Stimulated activated CD4-positive, alpha-beta T cell treated with anti-CD3 and anti-CD28 coated beads, Interleukin-15, amount 100 ng/mL, for 48 hours (primary cell): ENCODE results near the gene DNAJC5.
"Not testable (repeated sequence)": the region's sequence is repeated elsewhere in the genome, so short reads cannot be mapped to it uniquely, and the experiment has no call there.

Experiments used
- DNase-seq, 2 donors: peaks; one replicate each; pipeline ENCODE4 v3.0.0-alpha.2; 2020; ENCODE audit warnings: low read depth in 2 of 2

The DNAJC5 gene

GRCh38 chr20:63968136-63968927 is 73.4 kb downstream of the DNAJC5 start:
- no peak for DNase-seq

- no peak for DNase-seq
These were observed 74.2 kb downstream of the DNAJC5 start for GRCh38 chr20:63968928-63969760.

- no peak for DNase-seq
These were observed 75.2 kb downstream of the DNAJC5 start, which contains the start of gene ZNF512B for GRCh38 chr20:63969838-63970713. TSS of gene ZNF512B (minus strand) at chr20:63969930. CDS start at chr20:63967950, 1,980 bp downstream.

GRCh38 chr20:63970714-63971431 is 75.9 kb downstream of the DNAJC5 start:
- no peak for DNase-seq

- DNase-seq: not testable (repeated sequence)
These were observed 77.0 kb downstream of the DNAJC5 start for GRCh38 chr20:63971960-63972311.

GRCh38 chr20:63972312-63973159 is 77.6 kb downstream of the DNAJC5 start:
- no peak for DNase-seq

- no peak for DNase-seq
These were observed 78.2 kb downstream of the DNAJC5 start for GRCh38 chr20:63973160-63973479.

- DNase-seq: peak in 1 of 2 donors; percentile 68
These were observed 78.9 kb downstream of the DNAJC5 start for GRCh38 chr20:63973636-63974401.

- no peak for DNase-seq
These were observed 79.7 kb downstream of the DNAJC5 start for GRCh38 chr20:63974402-63975200.

GRCh38 chr20:63976511-63976910 is 81.6 kb downstream of the DNAJC5 start:
- DNase-seq: not testable (repeated sequence)

- DNase-seq: no peak
These were observed 82.2 kb downstream of the DNAJC5 start for GRCh38 chr20:63976980-63977738.

- peak in 1 of 2 donors; percentile 39 for DNase-seq
These were observed 82.9 kb downstream of the DNAJC5 start for GRCh38 chr20:63977739-63978276.

GRCh38 chr20:63978319-63979228 is 83.6 kb downstream of the DNAJC5 start:
- no peak for DNase-seq

- no peak for DNase-seq
These were observed 84.3 kb downstream of the DNAJC5 start for GRCh38 chr20:63979229-63979556.

- DNase-seq: peak; percentile 72 to 86
These were observed 84.8 kb downstream of the DNAJC5 start, which contains the start of gene SAMD10 for GRCh38 chr20:63979557-63980316. TSS of gene SAMD10 (minus strand) at chr20:63979642. CDS start at chr20:63979467, 175 bp downstream.

GRCh38 chr20:63980317-63980805 is 85.4 kb downstream of the DNAJC5 start:
- peak in 1 of 2 donors; percentile 40 for DNase-seq
